AG04450 (cell line): ENCODE results near the gene RIBC2. TPM values are rescaled to one million over a fixed set of nuclear protein-coding genes. Genes with fewer than 3 reads are reported as not detected.

Experiments
- CTCF ChIA-PET: fragments of 300-600, 350-600 bp; formaldehyde crosslinking; extraction: SDS; loops from one replicate; lab custom pipeline; 2022; ENCODE audit warnings: antibody characterized with exemption, inconsistent platforms; lab: Charles Lee
- POLR2A ChIA-PET: fragments of 350-600 bp; formaldehyde crosslinking; extraction: SDS; loops from one replicate; lab custom pipeline; 2021; ENCODE audit warnings: antibody characterized with exemption, inconsistent platforms; lab: Yijun Ruan, JAX
- DNase-seq: peaks from one replicate; pipeline ENCODE4 v3.0.0-alpha.2; 2011; ENCODE audit warnings: low read depth, low spot score
- H3K27ac ChIP-seq: one replicate; pipeline ENCODE4 v1.5.1; 2012; ENCODE audit warnings: low read depth, low read length, control low read depth
- H3K27me3 ChIP-seq: one replicate; pipeline ENCODE4 v1.6.0; 2012; ENCODE audit warnings: low read length; ENCODE audit not compliant: control insufficient read depth, insufficient read depth
- H3K4me3 ChIP-seq: 2 replicates; pipeline ENCODE4 v1.5.1; 2011; ENCODE audit warnings: mild to moderate bottlenecking, low read depth, low read length, control low read depth
- H3K9me3 ChIP-seq: 2 replicates; pipeline ENCODE4 v1.5.1; 2012; ENCODE audit warnings: low read length; ENCODE audit not compliant: control insufficient read depth, insufficient read depth
- polyA plus RNA-seq: library from polyadenylated mRNA; depleted of rRNA; stranded (reverse); fragments of >200 nt; gene quantifications from 2 replicates; pipeline ENCODE4 v1.2.3, GENCODE V29; 2011
- TF ChIP-seq, protein P1 (sequence below): IDR thresholded peaks from 2 replicates; pipeline ENCODE4 v1.5.1; 2011; ENCODE audit warnings: low read depth, low read length, control low read depth, inconsistent platforms

Gene RIBC2
- polyA plus RNA-seq, 1 experiment, result 0.20 TPM

DNA sequence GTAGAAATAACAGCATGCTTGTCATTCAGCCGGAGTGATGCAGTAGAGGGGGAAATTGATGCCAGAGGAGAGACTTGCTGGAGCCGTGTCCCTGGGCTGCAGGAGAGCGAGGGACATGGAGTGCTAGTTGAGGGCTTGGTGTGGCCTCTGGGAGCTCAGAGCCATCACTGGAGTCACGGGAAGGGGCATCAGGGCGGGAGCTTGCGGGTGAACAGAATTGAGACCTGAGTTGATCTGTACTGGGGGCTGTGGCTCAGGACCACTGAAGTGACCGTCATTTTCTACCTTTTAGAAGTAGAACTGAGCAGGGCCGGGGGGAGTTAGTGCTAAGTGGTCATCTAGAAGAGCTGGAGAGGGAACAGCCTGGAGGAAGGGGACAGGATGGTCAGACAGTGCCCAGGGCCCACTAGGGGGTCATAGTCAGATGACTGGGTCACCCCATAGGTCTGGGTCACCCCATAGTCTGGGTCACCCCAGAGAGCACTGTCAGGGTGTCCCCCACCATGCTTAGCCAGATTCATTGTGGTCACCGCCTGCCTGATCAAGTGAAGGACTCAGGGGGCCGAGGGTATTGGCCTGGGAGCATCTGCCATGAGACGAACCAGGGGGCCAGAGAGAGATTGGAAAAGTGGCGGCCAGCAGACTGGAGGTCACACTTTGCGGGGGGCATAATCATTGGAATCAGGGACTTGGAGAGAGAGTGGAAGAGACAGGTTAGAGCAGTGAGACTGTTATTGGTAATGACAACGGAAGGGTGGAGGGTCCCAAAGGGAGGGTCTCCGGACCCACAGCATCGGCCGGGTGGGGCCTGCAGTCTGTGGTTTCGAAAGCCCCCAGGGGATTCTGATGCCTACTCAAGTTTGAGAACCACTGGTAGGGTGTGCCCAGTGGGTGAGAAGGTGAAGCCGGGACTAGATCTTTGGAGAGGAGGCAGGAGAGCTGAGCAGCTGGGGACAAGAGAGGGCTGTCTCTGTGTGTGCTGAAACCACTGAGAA, 15.2 kb downstream of the RIBC2 start:
- Histone ChIP-seq H3K27me3 (peaks cover 18% of the 10 kb centered on the region), H3K4me3 (no peak overlapping the region), H3K9me3 (peaks cover 6% of the 10 kb centered on the region), H3K27ac (no peak overlapping the region)
- DNase-seq, result no peak
- TF ChIP-seq, protein P1, sequence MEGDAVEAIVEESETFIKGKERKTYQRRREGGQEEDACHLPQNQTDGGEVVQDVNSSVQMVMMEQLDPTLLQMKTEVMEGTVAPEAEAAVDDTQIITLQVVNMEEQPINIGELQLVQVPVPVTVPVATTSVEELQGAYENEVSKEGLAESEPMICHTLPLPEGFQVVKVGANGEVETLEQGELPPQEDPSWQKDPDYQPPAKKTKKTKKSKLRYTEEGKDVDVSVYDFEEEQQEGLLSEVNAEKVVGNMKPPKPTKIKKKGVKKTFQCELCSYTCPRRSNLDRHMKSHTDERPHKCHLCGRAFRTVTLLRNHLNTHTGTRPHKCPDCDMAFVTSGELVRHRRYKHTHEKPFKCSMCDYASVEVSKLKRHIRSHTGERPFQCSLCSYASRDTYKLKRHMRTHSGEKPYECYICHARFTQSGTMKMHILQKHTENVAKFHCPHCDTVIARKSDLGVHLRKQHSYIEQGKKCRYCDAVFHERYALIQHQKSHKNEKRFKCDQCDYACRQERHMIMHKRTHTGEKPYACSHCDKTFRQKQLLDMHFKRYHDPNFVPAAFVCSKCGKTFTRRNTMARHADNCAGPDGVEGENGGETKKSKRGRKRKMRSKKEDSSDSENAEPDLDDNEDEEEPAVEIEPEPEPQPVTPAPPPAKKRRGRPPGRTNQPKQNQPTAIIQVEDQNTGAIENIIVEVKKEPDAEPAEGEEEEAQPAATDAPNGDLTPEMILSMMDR, result no peak
- POLR2A ChIA-PET, result no interaction called here
- CTCF ChIA-PET, result no interaction called here

DNA sequence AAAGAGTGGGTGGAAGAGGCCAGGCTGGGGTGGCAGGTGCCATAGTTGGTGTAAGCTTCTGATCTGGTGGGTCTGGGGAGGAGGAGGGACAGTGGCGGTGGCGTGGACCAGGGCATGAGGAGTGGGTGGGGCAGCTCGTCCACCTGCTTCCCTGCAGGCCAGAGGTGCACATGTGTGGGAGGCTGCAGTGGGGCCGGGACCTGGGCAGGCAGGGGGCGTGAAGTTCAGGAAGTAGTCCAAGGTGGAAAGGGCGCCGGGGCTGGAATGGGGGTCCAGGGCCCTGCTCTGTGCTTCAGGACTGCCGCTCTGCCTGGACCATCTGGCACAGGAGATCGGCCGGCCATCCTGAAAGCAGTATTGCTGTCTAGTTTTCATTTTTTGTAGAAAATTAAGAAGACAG, 15.9 kb downstream of the RIBC2 start:
- ChIA-PET POLR2A (no interaction called here), CTCF (no interaction called here)
- TF ChIP-seq, protein P1, result no peak
- H3K27me3 ChIP-seq, result peaks cover 18% of the 10 kb centered on the region
- H3K4me3 ChIP-seq, result no peak overlapping the region
- no peak overlapping the region for H3K27ac ChIP-seq
- DNase-seq, result no peak
- H3K9me3 ChIP-seq, result peaks cover 6% of the 10 kb centered on the region

DNA sequence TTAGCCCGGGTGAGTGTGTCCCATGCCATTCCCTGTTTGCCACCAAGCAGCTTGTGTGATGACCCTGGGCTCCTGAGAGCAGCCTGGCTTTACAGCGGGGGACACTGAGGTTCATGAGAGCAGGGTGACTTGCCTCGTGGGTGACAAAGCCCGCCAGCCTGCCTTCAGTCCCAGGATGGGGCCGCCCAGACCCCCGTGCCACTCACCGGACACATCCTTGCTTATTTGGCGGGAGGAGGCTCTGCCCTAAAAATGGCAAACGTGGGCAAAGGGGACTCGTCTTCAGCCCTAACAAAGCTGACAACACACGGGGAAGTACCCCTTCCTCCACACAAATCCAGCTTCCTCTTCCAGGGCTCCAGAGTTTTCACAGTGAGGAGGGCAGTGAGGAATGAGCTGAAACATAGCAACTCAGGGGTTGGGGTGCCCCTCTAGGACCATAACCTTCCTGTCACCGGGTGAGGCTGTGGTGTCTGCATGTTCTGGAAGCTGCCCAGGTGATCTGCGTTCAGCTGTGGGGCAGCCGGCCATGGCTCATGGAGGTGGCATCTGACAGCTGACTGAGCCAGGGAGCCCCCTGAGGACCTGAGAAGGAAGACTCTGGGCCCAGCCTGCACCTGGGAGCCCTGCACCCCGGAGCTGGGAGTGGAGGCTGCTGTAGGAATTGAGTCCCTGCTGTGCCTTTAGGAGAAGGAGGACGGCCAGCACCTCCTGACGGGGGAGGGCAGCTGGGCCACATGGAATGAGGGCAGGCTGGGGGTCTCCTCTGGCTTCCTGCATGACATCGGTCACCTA, 16.7 kb downstream of the RIBC2 start:
- Histone ChIP-seq H3K27me3 (peaks cover 18% of the 10 kb centered on the region), H3K9me3 (peaks cover 6% of the 10 kb centered on the region), H3K27ac (no peak overlapping the region), H3K4me3 (no peak overlapping the region)
- TF ChIP-seq, protein P1, result no peak
- POLR2A ChIA-PET, result no interaction called here
- DNase-seq, result no peak
- CTCF ChIA-PET, result no interaction called here

DNA sequence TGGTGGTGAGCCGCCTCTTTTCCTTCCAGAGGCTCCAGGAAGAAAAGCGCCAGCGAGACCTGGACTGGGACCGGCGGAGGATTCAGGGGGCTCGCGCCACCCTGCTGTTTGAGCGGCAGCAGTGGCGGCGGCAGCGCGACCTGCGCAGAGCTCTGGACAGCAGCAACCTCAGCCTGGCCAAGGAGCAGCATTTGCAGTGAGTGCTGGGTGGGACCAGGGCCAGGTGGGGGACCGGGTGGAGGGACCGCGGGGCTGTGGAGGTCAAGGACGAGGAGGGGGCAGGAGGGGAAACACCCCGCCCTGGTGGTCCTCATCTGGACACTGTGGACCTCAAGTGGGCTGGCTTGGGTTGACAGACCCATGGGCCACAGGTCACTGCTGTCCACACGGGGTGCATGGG, 17.4 kb downstream of the RIBC2 start:
- peaks cover 5% of the 10 kb centered on the region for H3K9me3 ChIP-seq
- DNase-seq, result no peak
- H3K4me3 ChIP-seq, result no peak overlapping the region
- H3K27me3 ChIP-seq, result peaks cover 18% of the 10 kb centered on the region
- CTCF ChIA-PET, result interaction anchor here (1.0 kb wide), 1 partner anchor 123 kb away, joined by 3 read pairs; no protein-coding TSS in a partner anchor
- TF ChIP-seq, protein P1, result no peak
- no peak overlapping the region for H3K27ac ChIP-seq
- POLR2A ChIA-PET, result no interaction called here
